ENCODE measurements around the gene LRRFIP1. TPM values are rescaled to one million over a fixed set of nuclear protein-coding genes. Genes with fewer than 3 reads are reported as not detected.
A peak's percentile ranks its signal among the peaks of the same experiment; 100 is the strongest.

Gene LRRFIP1
- total RNA-seq, 1 donor from 2014 or later = 37.1 TPM

DNA sequence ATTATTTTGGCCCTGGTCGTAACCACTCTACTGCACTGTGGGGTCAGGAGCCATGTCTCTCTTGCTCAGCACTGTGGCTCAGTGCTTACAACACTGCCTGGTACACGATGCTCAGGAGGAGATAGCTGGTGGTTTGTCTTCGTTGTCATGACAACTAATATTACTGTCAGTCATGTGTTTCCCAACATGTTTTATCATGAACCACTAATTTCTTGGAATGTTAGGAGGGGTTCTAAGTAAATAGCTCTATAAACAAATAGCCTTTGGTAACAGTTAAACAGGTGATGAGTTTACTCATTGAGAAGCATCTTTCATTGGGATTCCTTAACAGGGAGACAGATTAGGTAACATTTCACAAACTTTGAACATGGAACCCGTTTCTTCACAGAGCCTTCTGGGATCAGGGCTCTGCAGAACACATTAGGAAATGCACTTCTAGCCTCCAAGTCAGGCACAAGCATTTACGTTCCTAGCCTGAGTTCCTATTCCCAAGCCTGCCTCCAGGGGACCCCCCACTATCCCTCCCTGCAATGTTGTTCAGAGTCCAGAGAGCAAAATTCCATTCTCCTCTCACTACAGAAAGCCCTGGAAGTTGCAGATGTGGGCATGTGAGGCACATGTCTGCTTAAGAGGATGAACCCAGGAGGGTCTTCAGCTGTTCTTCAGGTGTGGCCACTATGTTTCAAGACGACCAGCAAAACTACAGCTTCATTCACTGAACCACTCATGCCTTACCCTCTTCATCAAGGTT, 164.8 kb downstream of the LRRFIP1 start:
- no peak for DNase-seq (ENCODE audit: low read depth, low spot score)
- Mint-ChIP-seq H3K27ac (ENCODE audit: unreplicated experiment) (no peak overlapping the region), H3K4me1 (no peaks in the 10 kb centered on the region), H3K36me3 (ENCODE audit: low read depth) (peaks cover 15% of the 10 kb centered on the region), H3K9me3 (peaks cover 5% of the 10 kb centered on the region), H3K27me3 (ENCODE audit: low read depth) (no peaks in the 10 kb centered on the region), H3K4me3 (no peak overlapping the region)
- TF ChIP-seq, protein P1, sequence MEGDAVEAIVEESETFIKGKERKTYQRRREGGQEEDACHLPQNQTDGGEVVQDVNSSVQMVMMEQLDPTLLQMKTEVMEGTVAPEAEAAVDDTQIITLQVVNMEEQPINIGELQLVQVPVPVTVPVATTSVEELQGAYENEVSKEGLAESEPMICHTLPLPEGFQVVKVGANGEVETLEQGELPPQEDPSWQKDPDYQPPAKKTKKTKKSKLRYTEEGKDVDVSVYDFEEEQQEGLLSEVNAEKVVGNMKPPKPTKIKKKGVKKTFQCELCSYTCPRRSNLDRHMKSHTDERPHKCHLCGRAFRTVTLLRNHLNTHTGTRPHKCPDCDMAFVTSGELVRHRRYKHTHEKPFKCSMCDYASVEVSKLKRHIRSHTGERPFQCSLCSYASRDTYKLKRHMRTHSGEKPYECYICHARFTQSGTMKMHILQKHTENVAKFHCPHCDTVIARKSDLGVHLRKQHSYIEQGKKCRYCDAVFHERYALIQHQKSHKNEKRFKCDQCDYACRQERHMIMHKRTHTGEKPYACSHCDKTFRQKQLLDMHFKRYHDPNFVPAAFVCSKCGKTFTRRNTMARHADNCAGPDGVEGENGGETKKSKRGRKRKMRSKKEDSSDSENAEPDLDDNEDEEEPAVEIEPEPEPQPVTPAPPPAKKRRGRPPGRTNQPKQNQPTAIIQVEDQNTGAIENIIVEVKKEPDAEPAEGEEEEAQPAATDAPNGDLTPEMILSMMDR (conservative IDR thresholded peaks at IDR 0.05) = peak; percentile 43

DNA sequence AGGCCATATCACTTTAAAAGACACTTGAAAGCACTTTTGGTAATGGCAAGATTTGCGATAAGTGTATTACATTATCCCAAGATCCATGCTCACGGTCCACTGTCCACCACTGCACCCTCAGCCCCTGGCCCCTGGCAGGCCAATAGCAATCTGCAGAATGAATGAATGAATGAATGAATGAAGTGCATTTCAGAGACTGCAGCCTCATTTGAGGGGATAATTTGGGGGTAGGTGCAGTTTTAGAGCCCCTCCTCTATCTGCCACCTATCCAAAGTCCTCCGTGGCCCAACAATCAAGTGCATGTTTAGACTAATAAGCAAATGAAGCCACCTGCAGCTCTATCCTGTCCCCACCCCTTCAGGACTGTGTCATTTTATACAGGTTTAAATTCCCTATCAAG, 169.9 kb downstream of the LRRFIP1 start:
- no peak for DNase-seq (ENCODE audit: low read depth, low spot score)
- Mint-ChIP-seq H3K4me1 (no peaks in the 10 kb centered on the region), H3K27ac (ENCODE audit: unreplicated experiment) (no peak overlapping the region), H3K36me3 (ENCODE audit: low read depth) (peaks cover 14% of the 10 kb centered on the region), H3K27me3 (ENCODE audit: low read depth) (no peaks in the 10 kb centered on the region), H3K9me3 (peaks cover 8% of the 10 kb centered on the region), H3K4me3 (no peak overlapping the region)
- TF ChIP-seq, protein P1 (conservative IDR thresholded peaks at IDR 0.05) = no peak

DNA sequence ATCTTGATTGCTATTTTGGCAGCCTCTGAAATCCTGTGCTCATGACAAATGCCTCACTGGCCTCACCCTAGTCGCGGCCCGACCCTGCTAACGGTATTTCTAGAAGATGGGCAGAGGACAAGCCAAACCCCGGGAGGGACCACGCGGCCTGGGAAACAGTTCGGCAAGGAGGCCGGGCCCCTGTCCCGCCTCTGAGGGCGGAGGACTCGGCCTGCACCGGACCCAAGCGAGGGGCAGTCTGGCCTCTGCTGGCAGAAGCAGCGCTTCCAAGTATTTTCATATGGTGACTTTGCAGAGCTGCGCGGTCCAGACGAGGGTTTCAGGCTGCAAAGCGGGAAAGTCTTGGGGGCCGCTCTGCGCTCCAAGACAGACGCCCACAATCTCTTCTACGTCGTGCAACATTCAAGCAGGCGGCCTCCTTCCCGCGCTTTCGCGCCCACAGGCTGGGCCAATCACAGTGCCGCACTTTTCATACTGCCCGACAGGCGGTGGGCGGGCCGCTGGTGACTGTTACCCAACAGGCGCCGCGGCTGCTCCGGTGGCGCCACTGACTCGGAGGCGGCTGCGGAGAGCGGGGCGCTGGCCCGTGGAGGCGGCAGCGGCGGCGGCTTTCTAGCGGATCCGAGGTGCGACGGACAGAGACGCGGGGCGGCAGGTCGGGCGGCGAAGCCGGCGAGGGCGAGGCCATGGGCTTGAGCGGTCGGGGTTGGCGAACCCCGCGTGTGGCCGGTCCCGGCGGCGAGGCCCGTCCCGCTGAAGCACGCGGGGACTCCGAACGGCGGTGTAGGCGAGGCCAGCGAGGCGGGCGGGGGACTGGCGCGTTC, 171.1 kb downstream of the LRRFIP1 start, which contains the start of gene RBM44:
Gene RBM44, plus strand, starts transcription at position 544 of the 824 bp plus-strand sequence. CDS start 14,831 bp downstream, outside the sequence.
- Mint-ChIP-seq H3K4me3 (no peak within 1 kb of the TSS), H3K36me3 (ENCODE audit: low read depth) (peaks cover 14% of the 10 kb centered on the region), H3K9me3 (peaks cover 8% of the 10 kb centered on the region), H3K27me3 (ENCODE audit: low read depth) (no peaks in the 10 kb centered on the region), H3K27ac (ENCODE audit: unreplicated experiment) (no peak within 1 kb of the TSS), H3K4me1 (no peaks in the 10 kb centered on the region)
- no peak for DNase-seq (ENCODE audit: low read depth, low spot score)
- TF ChIP-seq, protein P1 (conservative IDR thresholded peaks at IDR 0.05) = no peak

DNA sequence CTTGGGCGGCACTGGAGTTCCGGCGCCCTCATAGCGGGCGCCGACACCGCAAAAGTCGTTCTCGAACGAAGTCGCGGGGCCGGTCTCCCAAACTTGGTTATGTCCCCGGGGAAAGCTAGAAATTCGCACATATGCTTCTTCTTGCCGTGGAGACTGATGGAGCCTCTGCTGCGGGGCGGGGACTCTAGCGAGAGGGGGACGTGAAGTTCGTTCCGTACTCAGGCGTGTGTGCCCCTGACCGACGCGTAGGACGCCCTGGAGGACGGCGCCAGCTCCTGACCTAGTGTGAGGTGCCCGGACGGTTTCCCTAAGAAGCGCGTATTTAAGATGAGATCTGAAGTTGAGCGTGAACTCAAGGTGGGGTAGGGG, 171.7 kb downstream of the LRRFIP1 start:
- no peaks in the 10 kb centered on the region for H3K4me1 Mint-ChIP-seq
- H3K4me3 Mint-ChIP-seq = no peak overlapping the region
- H3K27me3 Mint-ChIP-seq (ENCODE audit: low read depth) = no peaks in the 10 kb centered on the region
- no peak overlapping the region for H3K27ac Mint-ChIP-seq (ENCODE audit: unreplicated experiment)
- peaks cover 8% of the 10 kb centered on the region for H3K9me3 Mint-ChIP-seq
- TF ChIP-seq, protein P1 (conservative IDR thresholded peaks at IDR 0.05) = no peak
- DNase-seq (ENCODE audit: low read depth, low spot score) = no peak
- H3K36me3 Mint-ChIP-seq (ENCODE audit: low read depth) = peaks cover 14% of the 10 kb centered on the region

DNA sequence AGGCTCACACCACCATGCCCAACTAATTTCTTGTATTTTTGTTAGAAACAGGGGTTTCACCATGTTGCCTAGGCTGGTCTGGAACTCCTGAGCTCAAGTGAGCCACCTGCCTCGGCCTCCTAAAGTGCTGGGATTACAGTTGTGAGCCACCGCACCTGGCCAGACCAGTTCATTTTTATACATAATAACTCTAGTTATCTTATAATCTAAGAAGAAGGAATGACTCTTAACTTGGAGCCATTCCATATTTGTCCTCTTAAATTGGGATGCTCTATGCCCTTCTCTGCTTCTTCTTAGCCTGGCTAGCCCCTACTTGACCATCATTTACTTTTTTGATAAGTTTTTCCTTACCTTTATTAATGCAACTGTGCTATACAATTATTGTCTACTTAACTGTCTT, 174.1 kb downstream of the LRRFIP1 start:
- H3K4me1 Mint-ChIP-seq = no peaks in the 10 kb centered on the region
- TF ChIP-seq, protein P1 (conservative IDR thresholded peaks at IDR 0.05) = no peak
- no peaks in the 10 kb centered on the region for H3K27me3 Mint-ChIP-seq (ENCODE audit: low read depth)
- H3K4me3 Mint-ChIP-seq = no peak overlapping the region
- H3K9me3 Mint-ChIP-seq = peaks cover 8% of the 10 kb centered on the region
- no peak overlapping the region for H3K27ac Mint-ChIP-seq (ENCODE audit: unreplicated experiment)
- no peak for DNase-seq (ENCODE audit: low read depth, low spot score)
- H3K36me3 Mint-ChIP-seq (ENCODE audit: low read depth) = peaks cover 14% of the 10 kb centered on the region

All from neural crest cell (in vitro differentiated cells).